ENCODE results near the gene NUPR1. TPM values are rescaled to one million over a fixed set of nuclear protein-coding genes. Genes with fewer than 3 reads are reported as not detected.

NUPR1 gene
- total and polyA plus RNA-seq, 2 experiments from 2014 or later, result 22.3 to 321 TPM

DNA sequence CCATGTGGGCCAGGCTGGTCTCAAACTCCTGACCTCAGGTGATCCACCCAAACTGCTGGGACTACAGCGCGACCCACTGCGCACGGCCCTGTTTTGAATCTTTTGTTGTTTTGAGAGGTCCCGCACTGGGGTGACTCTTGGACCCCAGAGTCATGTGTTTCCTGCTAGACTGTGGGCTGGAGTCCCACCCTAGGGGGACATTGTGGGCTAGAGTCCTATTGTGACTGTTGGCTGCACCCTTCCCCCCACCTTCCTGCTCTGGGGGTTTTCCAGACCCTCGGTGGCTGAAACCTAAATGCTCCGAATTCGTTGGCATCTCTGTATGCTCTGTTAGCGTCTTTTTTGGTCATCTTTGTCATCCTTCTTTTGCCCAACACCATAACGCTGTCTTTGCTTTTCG, 16.0 kb downstream of the NUPR1 start:
- no peak overlapping the region for H3K4me3 ChIP-seq
- H3F3A ChIP-seq (ENCODE audit: insufficient read depth), result no peaks in the 10 kb centered on the region
- H3K9me3 ChIP-seq (ENCODE audit: low read depth), result no peaks in the 10 kb centered on the region
- H3K27ac ChIP-seq, result no peak overlapping the region
- no peak overlapping the region for H3K4me2 ChIP-seq (ENCODE audit: unreplicated experiment)
- 76 to 79% methylated on average over 10 to 11 of the region's 11 CpGs for WGBS, 2 experiments (ENCODE audit: low coverage in 1 of 2, low lambda C conversion rate in 2 of 2, missing lambda C conversion rate in 2 of 2)
- H3K9ac ChIP-seq, result no peak overlapping the region
- H2AFZ ChIP-seq, result no peak overlapping the region
- H3K79me2 ChIP-seq (ENCODE audit: insufficient read depth), result no peaks in the 10 kb centered on the region
- DNase-seq, result no peak
- TF ChIP-seq EZH2 (IDR thresholded peaks at IDR 0.05; ENCODE audit: insufficient read depth, poor library complexity, severe bottlenecking), result no peak
- no peak for TF ChIP-seq EZH2phosphoT487 (IDR thresholded peaks at IDR 0.05; ENCODE audit: insufficient read depth, low read depth)
- H3K9me2 ChIP-seq (ENCODE audit: insufficient read depth), result no peaks in the 10 kb centered on the region
- H3K36me3 ChIP-seq (ENCODE audit: low read depth), result no peaks in the 10 kb centered on the region
- H4K20me1 ChIP-seq (ENCODE audit: insufficient read depth), result no peaks in the 10 kb centered on the region
- H3K27me3 ChIP-seq (replicated peaks; ENCODE audit: insufficient read depth), result no peaks in the 10 kb centered on the region
- in situ Hi-C loops (cut with MboI), result no loop called here
- no peaks in the 10 kb centered on the region for H3K4me1 ChIP-seq (ENCODE audit: insufficient read depth)

DNA sequence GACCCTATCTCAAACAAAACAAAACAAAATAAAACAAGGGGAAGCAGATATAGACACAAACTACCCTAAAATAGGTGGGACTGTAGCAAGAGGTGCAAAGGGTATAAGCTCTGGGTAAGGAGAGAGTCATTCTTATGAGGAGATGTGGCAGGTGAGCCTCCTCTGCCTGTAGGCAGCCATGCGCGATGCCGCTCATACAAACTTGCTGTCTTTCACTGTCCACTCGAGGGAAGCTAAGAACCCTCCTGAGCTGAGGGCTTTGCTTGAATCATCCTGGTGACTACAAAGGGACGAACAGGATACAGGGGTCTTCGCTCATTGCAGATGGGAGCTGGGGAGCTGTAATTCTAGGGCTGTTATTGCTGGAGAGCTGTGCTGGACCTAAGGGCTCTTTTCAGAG, 17.3 kb downstream of the NUPR1 start:
- DNase-seq, result no peak
- no peaks in the 10 kb centered on the region for H3F3A ChIP-seq (ENCODE audit: insufficient read depth)
- H3K79me2 ChIP-seq (ENCODE audit: insufficient read depth), result no peaks in the 10 kb centered on the region
- TF ChIP-seq EZH2 (IDR thresholded peaks at IDR 0.05; ENCODE audit: insufficient read depth, poor library complexity, severe bottlenecking), result no peak
- no peak overlapping the region for H3K4me2 ChIP-seq (ENCODE audit: unreplicated experiment)
- no peaks in the 10 kb centered on the region for H3K36me3 ChIP-seq (ENCODE audit: low read depth)
- H3K9me2 ChIP-seq (ENCODE audit: insufficient read depth), result no peaks in the 10 kb centered on the region
- WGBS, 2 experiments (ENCODE audit: low coverage in 1 of 2, low lambda C conversion rate in 2 of 2, missing lambda C conversion rate in 2 of 2), result 75 to 77% methylated on average over 6 of the region's 6 CpGs
- H3K27me3 ChIP-seq (replicated peaks; ENCODE audit: insufficient read depth), result no peaks in the 10 kb centered on the region
- in situ Hi-C loops (cut with MboI), result no loop called here
- no peaks in the 10 kb centered on the region for H3K9me3 ChIP-seq (ENCODE audit: low read depth)
- H4K20me1 ChIP-seq (ENCODE audit: insufficient read depth), result no peaks in the 10 kb centered on the region
- H2AFZ ChIP-seq, result no peak overlapping the region
- H3K4me1 ChIP-seq (ENCODE audit: insufficient read depth), result no peaks in the 10 kb centered on the region
- no peak overlapping the region for H3K27ac ChIP-seq
- no peak overlapping the region for H3K9ac ChIP-seq
- H3K4me3 ChIP-seq, result no peak overlapping the region

DNA sequence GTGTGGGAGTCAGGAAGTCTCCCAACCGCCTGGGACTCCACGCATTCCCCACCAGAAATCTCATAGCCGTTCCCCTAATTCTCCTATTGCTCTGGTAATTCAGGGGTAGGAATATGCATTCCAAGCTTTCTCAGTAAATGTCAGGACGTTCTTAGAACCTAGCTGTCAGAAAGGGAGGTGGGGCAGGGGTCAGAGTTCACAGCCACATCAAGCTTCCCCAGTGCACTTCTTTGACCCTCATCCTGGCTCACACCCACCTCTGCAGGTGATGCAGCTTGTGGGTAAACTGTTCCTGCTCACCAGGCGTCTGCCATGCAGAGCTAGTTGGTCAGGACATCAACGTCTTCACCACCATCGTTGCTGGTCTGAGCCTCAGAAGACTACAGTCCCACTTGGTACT, 18.1 kb downstream of the NUPR1 start:
- Histone ChIP-seq H4K20me1 (ENCODE audit: insufficient read depth) (no peaks in the 10 kb centered on the region), H3K27me3 (replicated peaks; ENCODE audit: insufficient read depth) (no peaks in the 10 kb centered on the region), H3K9me2 (ENCODE audit: insufficient read depth) (no peaks in the 10 kb centered on the region), H3K4me1 (ENCODE audit: insufficient read depth) (no peaks in the 10 kb centered on the region), H3K36me3 (ENCODE audit: low read depth) (no peaks in the 10 kb centered on the region), H3K4me2 (ENCODE audit: unreplicated experiment) (no peak overlapping the region), H3K9ac (no peak overlapping the region), H2AFZ (no peak overlapping the region), H3F3A (ENCODE audit: insufficient read depth) (no peaks in the 10 kb centered on the region), H3K27ac (no peak overlapping the region), H3K79me2 (ENCODE audit: insufficient read depth) (no peaks in the 10 kb centered on the region), H3K9me3 (ENCODE audit: low read depth) (no peaks in the 10 kb centered on the region), H3K4me3 (no peak overlapping the region)
- in situ Hi-C loops (cut with MboI), result no loop called here
- 66 to 68% methylated on average over 7 of the region's 7 CpGs for WGBS, 2 experiments (ENCODE audit: low coverage in 1 of 2, low lambda C conversion rate in 2 of 2, missing lambda C conversion rate in 2 of 2)
- no peak for TF ChIP-seq EZH2 (IDR thresholded peaks at IDR 0.05; ENCODE audit: insufficient read depth, poor library complexity, severe bottlenecking)
- no peak for TF ChIP-seq EZH2phosphoT487 (IDR thresholded peaks at IDR 0.05; ENCODE audit: insufficient read depth, low read depth)
- DNase-seq, result no peak

DNA sequence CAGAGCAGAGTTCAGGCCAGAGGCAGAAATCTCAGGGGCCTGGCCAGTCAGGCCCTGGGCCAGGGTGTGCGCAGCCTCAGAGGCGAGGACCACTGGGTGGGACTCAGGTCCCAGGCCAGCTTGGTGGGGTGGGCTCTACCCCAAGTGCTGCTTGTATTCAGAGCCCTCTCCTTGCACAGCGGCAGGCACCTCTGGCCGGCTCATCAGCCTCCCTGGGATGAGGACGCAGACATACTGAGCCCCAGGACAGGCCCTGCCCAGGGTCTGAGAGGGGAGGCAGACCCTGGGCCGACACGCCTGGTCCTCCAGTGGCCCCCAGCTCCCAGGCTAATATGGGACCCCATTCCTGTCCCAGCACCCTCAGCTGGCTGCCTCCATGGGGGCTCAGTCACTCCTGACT, 24.5 kb downstream of the NUPR1 start:
- DNase-seq, result no peak
- Histone ChIP-seq H3K9me3 (ENCODE audit: low read depth) (no peaks in the 10 kb centered on the region), H3K27me3 (replicated peaks; ENCODE audit: insufficient read depth) (no peaks in the 10 kb centered on the region), H3K36me3 (ENCODE audit: low read depth) (no peaks in the 10 kb centered on the region), H3K79me2 (ENCODE audit: insufficient read depth) (no peaks in the 10 kb centered on the region), H3K27ac (no peak overlapping the region), H3K9ac (no peak overlapping the region), H2AFZ (no peak overlapping the region), H3F3A (ENCODE audit: insufficient read depth) (no peaks in the 10 kb centered on the region), H3K4me3 (no peak overlapping the region), H4K20me1 (ENCODE audit: insufficient read depth) (no peaks in the 10 kb centered on the region), H3K9me2 (ENCODE audit: insufficient read depth) (no peaks in the 10 kb centered on the region), H3K4me1 (ENCODE audit: insufficient read depth) (no peaks in the 10 kb centered on the region), H3K4me2 (ENCODE audit: unreplicated experiment) (no peak overlapping the region)
- in situ Hi-C loops (cut with MboI), result no loop called here
- 81 to 84% methylated on average over 6 to 7 of the region's 7 CpGs for WGBS, 2 experiments (ENCODE audit: low coverage in 1 of 2, low lambda C conversion rate in 2 of 2, missing lambda C conversion rate in 2 of 2)
- TF ChIP-seq EZH2 (IDR thresholded peaks at IDR 0.05; ENCODE audit: insufficient read depth, poor library complexity, severe bottlenecking) (no peak), EZH2phosphoT487 (IDR thresholded peaks at IDR 0.05; ENCODE audit: insufficient read depth, low read depth) (no peak)
